ENCODE data around the gene KLHDC8A. TPM values are rescaled to one million over a fixed set of nuclear protein-coding genes. Genes with fewer than 3 reads are reported as not detected.
"Not testable (repeated sequence)": the region's sequence is repeated elsewhere in the genome, so short reads cannot be mapped to it uniquely, and the experiment has no call there.

Gene KLHDC8A, protein sequence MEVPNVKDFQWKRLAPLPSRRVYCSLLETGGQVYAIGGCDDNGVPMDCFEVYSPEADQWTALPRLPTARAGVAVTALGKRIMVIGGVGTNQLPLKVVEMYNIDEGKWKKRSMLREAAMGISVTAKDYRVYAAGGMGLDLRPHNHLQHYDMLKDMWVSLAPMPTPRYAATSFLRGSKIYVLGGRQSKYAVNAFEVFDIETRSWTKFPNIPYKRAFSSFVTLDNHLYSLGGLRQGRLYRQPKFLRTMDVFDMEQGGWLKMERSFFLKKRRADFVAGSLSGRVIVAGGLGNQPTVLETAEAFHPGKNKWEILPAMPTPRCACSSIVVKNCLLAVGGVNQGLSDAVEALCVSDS
- total RNA-seq = under 1 TPM in 1 of 2 donors, not detected in 1; 0.32 TPM
- 1 to 10 TPM in 4 of 6 donors, under 1 TPM in 2; 0.69 to 1.3 (median 1.1) TPM for polyA plus RNA-seq (ENCODE audit: insufficient read length in 6 of 6)
- long read RNA-seq, donor 1 = 0 reads
- long read RNA-seq, donor 2, partial matches to known transcripts = 0 of 1 reads
- long read RNA-seq, donor 2, other reads (novel, unspliced or antisense) = 0 of 1 reads
- long read RNA-seq, donor 3 = 0 reads
- long read RNA-seq, donor 4 = 0 reads
- long read RNA-seq, donor 5 = 0 reads
- long read RNA-seq, donor 6, partial matches to known transcripts = 0 of 1 reads
- long read RNA-seq, donor 6, other reads (novel, unspliced or antisense) = 0 of 1 reads
- long read RNA-seq, donor 7 = 0 reads
- long read RNA-seq, donor 8 = 0 reads
- long read RNA-seq, donor 9 = 0 reads
- long read RNA-seq, donor 10, partial matches to known transcripts = 1 of 1 reads
- long read RNA-seq, donor 10, other reads (novel, unspliced or antisense) = 0 of 1 reads
- long read RNA-seq, donor 11, transcript KLHDC8A-201 (6 exons, 2,928 nt) = major isoform, 5 of 12 reads
- long read RNA-seq, donor 11, partial matches to known transcripts = 7 of 12 reads
- long read RNA-seq, donor 11, other reads (novel, unspliced or antisense) = 0 of 12 reads
- long read RNA-seq, donor 12 = 0 reads

DNA sequence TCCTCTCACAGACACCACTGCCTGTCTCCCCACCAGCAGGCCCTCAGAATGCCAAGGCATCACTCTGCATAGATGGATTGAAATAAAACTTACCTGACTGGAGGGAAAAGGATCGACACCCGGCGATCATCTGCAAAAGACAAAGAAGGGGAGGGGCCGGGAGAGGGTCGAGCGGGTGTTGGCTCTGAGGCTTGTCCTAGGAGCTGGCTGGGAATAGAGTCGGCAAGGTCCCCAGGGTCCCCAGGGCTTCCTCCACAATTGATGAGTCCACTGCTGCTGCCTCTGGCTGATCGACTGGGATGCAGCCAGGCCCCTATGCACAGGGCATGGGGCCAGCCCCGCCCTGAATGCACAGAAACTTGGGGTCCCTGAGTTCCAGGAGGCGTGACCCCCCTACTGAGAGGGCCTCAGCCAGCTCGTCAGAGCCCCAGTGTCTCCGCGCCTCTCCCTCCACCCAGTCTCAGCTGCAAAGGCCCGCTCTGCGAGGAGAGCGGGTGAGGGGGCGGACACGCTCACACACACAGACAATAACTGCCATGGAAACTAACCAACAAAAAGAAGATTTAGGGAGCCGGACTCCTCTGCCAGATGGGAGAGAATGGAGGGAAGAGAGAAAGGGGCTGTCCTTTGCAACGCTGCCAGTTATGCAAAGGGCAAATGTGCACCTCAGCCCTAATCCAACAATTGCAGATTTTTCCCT lies at the start of gene KLHDC8A:
KLHDC8A (minus strand) TSS at position 483 of the 700 bp plus-strand sequence. CDS start 13,318 bp downstream, outside the sequence.
- H3K27me3 ChIP-seq = peaks cover 0 to 12% of the 10 kb centered on the region in 2 donors
- intact Hi-C loops (cut with DNase I) = loop anchor here in 1 of 2 donors (10.0 kb wide), 1 partner anchor 128 kb away; no protein-coding TSS in a partner anchor
- no peak within 1 kb of the TSS for H3K27ac ChIP-seq
- H3K4me1 ChIP-seq = peaks cover 0 to 6% of the 10 kb centered on the region in 2 donors
- H3K4me3 ChIP-seq = no peak within 1 kb of the TSS
- no peak for ATAC-seq
- peak in 2 of 4 donors; percentile 64 to 82 for DNase-seq
- H3K9me3 ChIP-seq = no peaks in the 10 kb centered on the region
- TF ChIP-seq, protein P1, sequence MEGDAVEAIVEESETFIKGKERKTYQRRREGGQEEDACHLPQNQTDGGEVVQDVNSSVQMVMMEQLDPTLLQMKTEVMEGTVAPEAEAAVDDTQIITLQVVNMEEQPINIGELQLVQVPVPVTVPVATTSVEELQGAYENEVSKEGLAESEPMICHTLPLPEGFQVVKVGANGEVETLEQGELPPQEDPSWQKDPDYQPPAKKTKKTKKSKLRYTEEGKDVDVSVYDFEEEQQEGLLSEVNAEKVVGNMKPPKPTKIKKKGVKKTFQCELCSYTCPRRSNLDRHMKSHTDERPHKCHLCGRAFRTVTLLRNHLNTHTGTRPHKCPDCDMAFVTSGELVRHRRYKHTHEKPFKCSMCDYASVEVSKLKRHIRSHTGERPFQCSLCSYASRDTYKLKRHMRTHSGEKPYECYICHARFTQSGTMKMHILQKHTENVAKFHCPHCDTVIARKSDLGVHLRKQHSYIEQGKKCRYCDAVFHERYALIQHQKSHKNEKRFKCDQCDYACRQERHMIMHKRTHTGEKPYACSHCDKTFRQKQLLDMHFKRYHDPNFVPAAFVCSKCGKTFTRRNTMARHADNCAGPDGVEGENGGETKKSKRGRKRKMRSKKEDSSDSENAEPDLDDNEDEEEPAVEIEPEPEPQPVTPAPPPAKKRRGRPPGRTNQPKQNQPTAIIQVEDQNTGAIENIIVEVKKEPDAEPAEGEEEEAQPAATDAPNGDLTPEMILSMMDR (IDR thresholded peaks at IDR 0.05) = no peak
- H3K36me3 ChIP-seq = no peaks in the 10 kb centered on the region

DNA sequence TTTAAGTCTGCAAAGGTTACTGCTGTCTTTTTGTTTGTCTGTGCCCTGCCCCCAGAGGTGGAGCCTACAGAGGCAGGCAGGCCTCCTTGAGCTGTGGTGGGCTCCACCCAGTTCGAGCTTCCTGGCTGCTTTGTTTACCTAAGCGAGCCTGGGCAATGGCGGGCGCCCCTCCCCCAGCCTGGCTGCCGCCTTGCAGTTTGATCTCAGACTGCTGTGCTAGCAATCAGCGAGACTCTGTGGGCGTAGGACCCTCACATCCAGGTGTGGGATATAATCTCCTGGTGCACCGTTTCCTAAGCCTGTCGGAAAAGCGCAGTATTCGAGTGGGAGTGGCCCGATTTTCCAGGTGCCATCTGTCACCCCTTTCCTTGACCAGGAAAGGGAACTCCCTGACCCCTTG lies 49.5 kb upstream of the KLHDC8A start:
- not testable (repeated sequence) for ATAC-seq

DNA sequence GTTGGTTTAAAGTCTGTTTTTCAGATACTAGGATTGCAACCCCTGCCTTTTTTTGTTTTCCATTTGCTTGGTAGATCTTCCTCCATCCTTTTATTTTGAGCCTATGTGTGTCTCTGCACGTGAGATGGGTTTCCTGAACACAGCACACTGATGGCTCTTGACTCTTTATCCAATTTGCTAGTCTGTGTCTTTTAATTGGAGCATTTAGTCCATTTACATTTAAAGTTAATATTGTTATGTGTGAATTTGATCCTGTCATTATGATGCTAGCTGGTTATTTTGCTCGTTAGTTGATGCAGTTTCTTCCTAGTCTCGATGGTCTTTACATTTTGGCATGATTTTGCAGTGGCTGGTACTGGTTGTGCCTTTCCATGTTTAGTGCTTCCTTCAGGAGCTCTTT lies 47.8 kb upstream of the KLHDC8A start:
- DNase-seq; H3K27me3 ChIP-seq; intact Hi-C loops (cut with DNase I); H3K4me3 ChIP-seq; H3K36me3 ChIP-seq; ATAC-seq; H3K4me1 ChIP-seq; H3K9me3 ChIP-seq; H3K27ac ChIP-seq: not testable (repeated sequence)

More for the DNA sequence above, 49.5 kb upstream of the KLHDC8A start:
- H3K36me3 ChIP-seq; H3K27me3 ChIP-seq; H3K9me3 ChIP-seq; H3K4me3 ChIP-seq; H3K4me1 ChIP-seq; DNase-seq; intact Hi-C loops (cut with DNase I); H3K27ac ChIP-seq: not testable (repeated sequence)

DNA sequence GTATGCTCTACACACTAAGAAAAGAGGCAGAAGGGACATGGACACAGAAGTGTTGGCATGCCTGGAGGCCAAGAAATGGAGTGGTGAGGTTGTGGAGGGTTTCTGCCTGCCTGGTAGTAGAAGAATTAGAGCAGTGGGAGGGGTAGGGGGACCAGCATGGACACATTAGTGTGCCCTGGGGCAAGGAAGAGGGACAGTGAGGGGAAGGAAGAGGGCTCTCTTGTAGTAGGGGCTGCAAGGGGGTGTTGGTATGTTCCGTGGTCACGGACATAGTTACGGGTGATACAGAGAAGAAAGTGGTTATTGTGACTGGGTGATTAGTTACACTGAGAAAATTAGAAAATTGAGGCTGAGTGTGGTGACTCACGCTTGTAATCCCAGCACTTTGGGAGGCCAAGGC lies 41.9 kb upstream of the KLHDC8A start:
- TF ChIP-seq, protein P1 (IDR thresholded peaks at IDR 0.05) = no peak
- no peak for ATAC-seq
- intact Hi-C loops (cut with DNase I) = no loop called here

DNA sequence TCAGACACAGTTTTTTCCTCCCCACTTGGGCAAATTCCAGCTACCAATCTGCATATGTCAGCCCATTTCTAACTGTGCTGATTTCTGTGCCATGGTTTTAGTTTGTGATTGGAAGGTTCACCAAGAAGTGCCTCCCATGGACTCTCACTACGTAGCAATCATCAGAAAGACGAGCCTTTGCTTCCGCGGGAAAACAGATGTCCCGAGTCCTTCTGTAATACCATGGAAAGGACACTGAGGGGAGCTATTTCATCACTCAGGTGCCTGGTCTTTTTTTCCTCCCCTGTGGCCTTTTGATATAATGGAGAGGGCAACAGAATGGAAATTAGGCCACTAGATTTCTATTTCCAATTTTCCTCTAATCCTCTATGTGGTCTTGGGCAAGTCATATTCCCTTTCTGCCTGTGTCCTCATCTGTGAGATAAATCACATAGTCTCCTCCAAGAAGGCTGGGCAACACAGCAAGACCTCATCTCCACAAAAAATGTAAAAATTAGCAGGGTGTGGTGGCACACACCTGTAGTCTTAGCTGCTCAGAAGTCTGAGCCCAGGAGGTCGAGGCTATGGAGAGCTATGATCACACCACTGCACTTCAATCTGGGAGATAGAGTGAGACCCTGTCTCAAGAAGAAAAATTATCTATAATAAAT lies 40.4 kb upstream of the KLHDC8A start:
- no peaks in the 10 kb centered on the region for H3K36me3 ChIP-seq
- H3K9me3 ChIP-seq = no peaks in the 10 kb centered on the region
- no peaks in the 10 kb centered on the region for H3K4me1 ChIP-seq
- intact Hi-C loops (cut with DNase I) = no loop called here
- no peak overlapping the region for H3K4me3 ChIP-seq
- H3K27ac ChIP-seq = no peak overlapping the region
- TF ChIP-seq, protein P1 (IDR thresholded peaks at IDR 0.05) = peak; percentile 53 to 56
- ATAC-seq (peak; percentile 96), DNase-seq (no peak)
- H3K27me3 ChIP-seq = peaks cover 0 to 20% of the 10 kb centered on the region in 2 donors

More for the DNA sequence above, 41.9 kb upstream of the KLHDC8A start:
- Histone ChIP-seq H3K4me3 (no peak overlapping the region), H3K4me1 (no peaks in the 10 kb centered on the region), H3K27ac (no peak overlapping the region), H3K9me3 (no peaks in the 10 kb centered on the region), H3K27me3 (peaks cover 0 to 19% of the 10 kb centered on the region in 2 donors), H3K36me3 (no peaks in the 10 kb centered on the region)
- DNase-seq = no peak

All from left lung (tissue), 14 donors.